ENCODE data around the gene SH3GL1.

Gene SH3GL1

DNA sequence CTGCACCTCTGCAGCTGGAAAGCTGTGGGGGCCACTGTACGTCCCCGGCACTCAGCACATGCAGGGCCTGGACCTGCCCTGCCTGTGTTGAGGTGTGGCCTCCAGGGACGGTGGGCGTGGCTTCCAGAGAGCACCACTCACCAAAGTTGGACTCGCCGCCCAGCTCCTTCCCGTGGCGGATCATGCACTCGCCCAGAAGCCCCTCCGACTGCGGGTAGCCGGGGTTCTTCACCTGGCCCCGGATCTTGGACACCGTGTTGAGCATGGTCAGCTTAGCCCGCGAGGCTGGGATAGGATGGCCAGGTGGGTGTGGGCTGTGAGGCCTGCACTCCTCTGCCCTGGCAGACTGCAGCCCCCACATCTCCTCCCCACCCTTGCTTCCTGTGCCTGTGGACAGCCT, 35.0 kb downstream of the SH3GL1 start:
- Histone ChIP-seq H3K79me2 (ENCODE audit: control insufficient read depth, insufficient read depth, low read length, poor library complexity) (peaks cover 2% of the 10 kb centered on the region), H3K4me1 (ENCODE audit: control insufficient read depth in 1 of 2, insufficient read depth in 2 of 2, low read length in 2 of 2) (peaks cover 0 to 6% of the 10 kb centered on the region in 2 experiments), H3K36me3 (ENCODE audit: control insufficient read depth in 1 of 2, insufficient read depth in 2 of 2, low read length in 2 of 2) (peaks cover 75 to 79% of the 10 kb centered on the region in 2 experiments), H3K9ac (ENCODE audit: low read length) (no peak overlapping the region), H3K9me3 (ENCODE audit: insufficient read depth, low read depth, low read length) (peaks cover 2% of the 10 kb centered on the region), H4K12ac (ENCODE audit: low read depth, low read length) (no peak overlapping the region), H2BK120ac (ENCODE audit: insufficient read depth, low read length, poor library complexity) (no peak overlapping the region), H4K91ac (ENCODE audit: low read depth, low read length) (no peak overlapping the region), H3K18ac (ENCODE audit: low read length) (no peak overlapping the region), H2BK12ac (ENCODE audit: low read length) (no peak overlapping the region), H3K14ac (ENCODE audit: low read length) (no peak overlapping the region), H2AK5ac (ENCODE audit: low read length) (no peak overlapping the region), H3K23ac (ENCODE audit: low read length) (no peak overlapping the region), H3K27ac (ENCODE audit: low read depth, low read length) (no peak overlapping the region), H4K8ac (ENCODE audit: low read depth, low read length) (no peak overlapping the region), H3K27me3 (ENCODE audit: insufficient read depth, low read length) (no peaks in the 10 kb centered on the region), H2AFZ (ENCODE audit: insufficient read depth, low read length, poor library complexity) (no peak overlapping the region), H2BK5ac (ENCODE audit: low read depth, low read length, poor library complexity) (no peak overlapping the region), H3K79me1 (ENCODE audit: low read length) (no peaks in the 10 kb centered on the region), H3K4me3 (ENCODE audit: low read depth, low read length) (no peak overlapping the region), H3K4ac (ENCODE audit: low read depth, low read length) (no peak overlapping the region), H3K4me2 (ENCODE audit: low read length) (no peak overlapping the region)
- no CpG with 5 or more reads among the region's 16 CpGs for WGBS (ENCODE audit: extremely low coverage, insufficient coverage, insufficient read length)
- DNase-seq: no peak

DNA sequence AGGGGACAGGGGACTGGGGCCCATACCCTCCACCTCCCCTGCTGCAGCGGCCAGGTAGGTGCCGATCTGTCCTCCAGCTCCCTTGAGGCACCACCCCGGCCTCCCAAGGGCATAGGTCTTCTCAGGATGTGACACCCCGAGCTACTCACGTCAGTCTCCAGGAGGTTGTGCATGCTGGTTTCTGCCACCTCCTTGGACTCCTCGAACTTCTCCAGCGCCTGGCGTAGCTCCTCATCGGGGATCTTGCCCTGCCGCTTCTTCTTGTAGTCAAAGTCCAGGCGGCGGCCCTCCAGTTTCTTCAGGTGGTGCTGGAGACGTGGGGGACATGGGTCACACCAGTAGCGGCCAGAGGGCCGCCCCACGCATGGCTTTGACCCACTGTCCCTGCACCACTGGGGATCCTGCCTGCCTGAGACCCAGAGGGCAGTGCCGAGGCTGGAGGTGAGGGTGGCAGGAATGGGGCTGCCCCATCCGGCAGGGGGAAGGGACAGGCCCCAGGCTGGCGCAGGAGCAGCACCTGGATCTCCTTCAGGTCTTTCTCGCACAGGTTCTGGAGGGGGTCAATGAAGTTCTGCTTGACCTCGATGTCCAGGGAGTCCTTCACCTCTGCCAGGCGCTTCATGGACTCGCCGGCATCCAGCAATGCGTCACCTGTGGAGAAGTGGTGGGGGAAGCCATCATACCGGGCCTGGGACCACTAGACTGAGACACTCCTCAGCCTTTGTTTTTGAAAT, 36.6 kb downstream of the SH3GL1 start:
- H3K23ac ChIP-seq (ENCODE audit: low read length): no peak overlapping the region
- H2AFZ ChIP-seq (ENCODE audit: insufficient read depth, low read length, poor library complexity): no peak overlapping the region
- no peak overlapping the region for H3K14ac ChIP-seq (ENCODE audit: low read length)
- peaks cover 2% of the 10 kb centered on the region for H3K9me3 ChIP-seq (ENCODE audit: insufficient read depth, low read depth, low read length)
- no peak overlapping the region for H3K4ac ChIP-seq (ENCODE audit: low read depth, low read length)
- no peak overlapping the region for H2BK12ac ChIP-seq (ENCODE audit: low read length)
- H3K4me3 ChIP-seq (ENCODE audit: low read depth, low read length): no peak overlapping the region
- H3K27me3 ChIP-seq (ENCODE audit: insufficient read depth, low read length): no peaks in the 10 kb centered on the region
- no peak overlapping the region for H3K27ac ChIP-seq (ENCODE audit: low read depth, low read length)
- no peak overlapping the region for H4K12ac ChIP-seq (ENCODE audit: low read depth, low read length)
- H2BK5ac ChIP-seq (ENCODE audit: low read depth, low read length, poor library complexity): no peak overlapping the region
- no peak overlapping the region for H4K8ac ChIP-seq (ENCODE audit: low read depth, low read length)
- no CpG with 5 or more reads among the region's 26 CpGs for WGBS (ENCODE audit: extremely low coverage, insufficient coverage, insufficient read length)
- no peak overlapping the region for H2AK5ac ChIP-seq (ENCODE audit: low read length)
- H3K4me2 ChIP-seq (ENCODE audit: low read length): no peak overlapping the region
- H4K91ac ChIP-seq (ENCODE audit: low read depth, low read length): no peak overlapping the region
- no peak overlapping the region for H3K18ac ChIP-seq (ENCODE audit: low read length)
- H3K36me3 ChIP-seq (ENCODE audit: control insufficient read depth in 1 of 2, insufficient read depth in 2 of 2, low read length in 2 of 2): peaks cover 91% of the 10 kb centered on the region in 2 experiments
- H2BK120ac ChIP-seq (ENCODE audit: insufficient read depth, low read length, poor library complexity): no peak overlapping the region
- H3K9ac ChIP-seq (ENCODE audit: low read length): no peak overlapping the region
- H3K79me1 ChIP-seq (ENCODE audit: low read length): no peaks in the 10 kb centered on the region
- DNase-seq: no peak
- H3K4me1 ChIP-seq (ENCODE audit: control insufficient read depth in 1 of 2, insufficient read depth in 2 of 2, low read length in 2 of 2): peaks cover 0 to 3% of the 10 kb centered on the region in 2 experiments
- H3K79me2 ChIP-seq (ENCODE audit: control insufficient read depth, insufficient read depth, low read length, poor library complexity): no peaks in the 10 kb centered on the region

DNA sequence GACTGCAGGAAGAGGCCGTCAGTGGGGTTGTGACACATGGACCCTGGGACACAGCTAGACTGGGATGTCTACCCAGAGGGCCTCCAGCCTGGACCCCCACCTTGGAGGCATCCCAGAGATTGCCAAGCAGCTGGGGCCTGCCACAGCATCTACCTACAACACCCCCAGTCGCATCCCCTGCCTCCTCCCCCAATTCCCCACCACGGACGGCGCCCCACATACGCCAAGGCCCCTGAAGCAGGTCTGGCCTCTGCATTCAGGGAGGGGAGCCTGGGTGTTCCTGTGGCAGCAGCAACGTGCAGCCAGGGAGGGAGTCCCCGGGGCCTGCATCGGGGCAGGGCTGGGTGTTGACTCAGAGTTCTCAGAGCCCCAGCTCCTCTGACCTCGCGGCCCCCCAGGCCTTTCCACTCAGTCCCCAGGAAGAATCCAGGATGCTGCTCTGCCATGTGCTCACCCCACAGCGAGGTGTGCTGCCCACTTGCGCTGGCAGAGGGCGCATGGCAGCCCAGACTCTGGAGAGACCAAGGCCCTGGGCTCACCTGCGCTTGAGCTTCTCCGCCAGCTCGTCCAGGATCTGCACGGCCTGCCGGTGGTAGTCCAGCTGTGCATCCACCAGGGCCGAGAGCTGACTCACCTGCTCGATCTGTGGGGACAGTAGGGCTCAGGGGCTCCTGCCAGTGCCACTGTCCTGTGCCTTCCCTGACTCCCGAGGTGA, 37.4 kb downstream of the SH3GL1 start:
- Histone ChIP-seq H3K36me3 (ENCODE audit: control insufficient read depth in 1 of 2, insufficient read depth in 2 of 2, low read length in 2 of 2) (peaks cover 89 to 92% of the 10 kb centered on the region in 2 experiments), H4K12ac (ENCODE audit: low read depth, low read length) (no peak overlapping the region), H4K91ac (ENCODE audit: low read depth, low read length) (no peak overlapping the region), H3K14ac (ENCODE audit: low read length) (no peak overlapping the region), H2AK5ac (ENCODE audit: low read length) (no peak overlapping the region), H3K27me3 (ENCODE audit: insufficient read depth, low read length) (no peaks in the 10 kb centered on the region), H3K79me2 (ENCODE audit: control insufficient read depth, insufficient read depth, low read length, poor library complexity) (no peaks in the 10 kb centered on the region), H3K23ac (ENCODE audit: low read length) (no peak overlapping the region), H3K18ac (ENCODE audit: low read length) (no peak overlapping the region), H3K79me1 (ENCODE audit: low read length) (no peaks in the 10 kb centered on the region), H3K4me2 (ENCODE audit: low read length) (no peak overlapping the region), H2AFZ (ENCODE audit: insufficient read depth, low read length, poor library complexity) (no peak overlapping the region), H3K4ac (ENCODE audit: low read depth, low read length) (no peak overlapping the region), H3K27ac (ENCODE audit: low read depth, low read length) (no peak overlapping the region), H3K9ac (ENCODE audit: low read length) (no peak overlapping the region), H2BK12ac (ENCODE audit: low read length) (no peak overlapping the region), H3K4me1 (ENCODE audit: control insufficient read depth in 1 of 2, insufficient read depth in 2 of 2, low read length in 2 of 2) (peaks cover 0 to 3% of the 10 kb centered on the region in 2 experiments), H3K9me3 (ENCODE audit: insufficient read depth, low read depth, low read length) (peaks cover 2% of the 10 kb centered on the region), H3K4me3 (ENCODE audit: low read depth, low read length) (no peak overlapping the region), H4K8ac (ENCODE audit: low read depth, low read length) (no peak overlapping the region), H2BK5ac (ENCODE audit: low read depth, low read length, poor library complexity) (no peak overlapping the region), H2BK120ac (ENCODE audit: insufficient read depth, low read length, poor library complexity) (no peak overlapping the region)
- no CpG with 5 or more reads among the region's 22 CpGs for WGBS (ENCODE audit: extremely low coverage, insufficient coverage, insufficient read length)
- DNase-seq: no peak

DNA sequence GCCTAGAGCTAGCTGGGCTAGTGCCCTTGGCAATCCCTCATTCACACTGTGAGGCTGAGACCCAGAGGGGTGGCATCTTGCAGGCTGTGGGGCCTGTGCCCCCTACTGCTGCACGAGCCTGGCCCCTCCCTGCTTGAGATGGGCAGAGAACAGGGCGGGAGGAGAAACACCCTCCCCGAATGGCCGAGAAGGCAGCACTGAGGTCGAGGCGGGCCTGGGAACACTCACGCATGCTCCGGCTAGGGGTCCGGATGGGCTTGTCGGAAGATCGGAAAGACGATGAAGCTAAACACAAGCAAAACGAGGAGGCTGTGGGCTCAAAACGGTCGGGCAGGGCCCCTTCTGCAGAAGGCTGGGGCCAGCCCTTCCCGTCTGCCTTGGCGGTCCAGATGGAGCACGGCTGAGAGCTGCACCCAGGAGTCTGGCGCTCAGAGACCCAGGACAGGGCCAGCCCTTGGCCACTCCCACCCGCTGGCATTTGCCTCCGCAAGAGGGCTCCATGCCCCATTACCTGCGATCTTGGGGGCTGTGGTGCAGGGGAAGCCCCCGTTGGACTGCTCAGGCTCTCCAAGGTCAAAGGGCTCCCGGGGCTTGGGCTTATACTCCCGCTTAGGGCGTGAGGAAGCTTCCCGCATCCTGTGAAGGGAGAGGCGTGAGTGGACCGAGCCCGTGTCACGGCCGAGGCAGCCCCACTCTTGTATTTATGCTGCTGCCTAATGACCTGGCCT, 38.1 kb downstream of the SH3GL1 start:
- DNase-seq: no peak
- no peaks in the 10 kb centered on the region for H3K79me1 ChIP-seq (ENCODE audit: low read length)
- H3K4me2 ChIP-seq (ENCODE audit: low read length): no peak overlapping the region
- H4K91ac ChIP-seq (ENCODE audit: low read depth, low read length): no peak overlapping the region
- H2BK120ac ChIP-seq (ENCODE audit: insufficient read depth, low read length, poor library complexity): no peak overlapping the region
- no peak overlapping the region for H2AK5ac ChIP-seq (ENCODE audit: low read length)
- no peak overlapping the region for H3K27ac ChIP-seq (ENCODE audit: low read depth, low read length)
- no peak overlapping the region for H3K4me3 ChIP-seq (ENCODE audit: low read depth, low read length)
- H2BK5ac ChIP-seq (ENCODE audit: low read depth, low read length, poor library complexity): no peak overlapping the region
- H4K12ac ChIP-seq (ENCODE audit: low read depth, low read length): no peak overlapping the region
- no peaks in the 10 kb centered on the region for H3K79me2 ChIP-seq (ENCODE audit: control insufficient read depth, insufficient read depth, low read length, poor library complexity)
- no peak overlapping the region for H2BK12ac ChIP-seq (ENCODE audit: low read length)
- H2AFZ ChIP-seq (ENCODE audit: insufficient read depth, low read length, poor library complexity): no peak overlapping the region
- no peaks in the 10 kb centered on the region for H3K9me3 ChIP-seq (ENCODE audit: insufficient read depth, low read depth, low read length)
- H3K9ac ChIP-seq (ENCODE audit: low read length): no peak overlapping the region
- H3K27me3 ChIP-seq (ENCODE audit: insufficient read depth, low read length): no peaks in the 10 kb centered on the region
- H3K4ac ChIP-seq (ENCODE audit: low read depth, low read length): no peak overlapping the region
- no peak overlapping the region for H3K14ac ChIP-seq (ENCODE audit: low read length)
- no peak overlapping the region for H4K8ac ChIP-seq (ENCODE audit: low read depth, low read length)
- H3K18ac ChIP-seq (ENCODE audit: low read length): no peak overlapping the region
- H3K23ac ChIP-seq (ENCODE audit: low read length): no peak overlapping the region
- no CpG with 5 or more reads among the region's 32 CpGs for WGBS (ENCODE audit: extremely low coverage, insufficient coverage, insufficient read length)
- H3K36me3 ChIP-seq (ENCODE audit: control insufficient read depth in 1 of 2, insufficient read depth in 2 of 2, low read length in 2 of 2): peaks cover 86 to 88% of the 10 kb centered on the region in 2 experiments
- peaks cover 0 to 3% of the 10 kb centered on the region in 2 experiments for H3K4me1 ChIP-seq (ENCODE audit: control insufficient read depth in 1 of 2, insufficient read depth in 2 of 2, low read length in 2 of 2)
